Chondrocyte (in vitro differentiated cells): ENCODE results near the gene XRCC1. TPM values are rescaled to one million over a fixed set of nuclear protein-coding genes. Genes with fewer than 3 reads are reported as not detected.
A peak's percentile ranks its signal among the peaks of the same experiment; 100 is the strongest.
"Not testable (repeated sequence)": the region's sequence is repeated elsewhere in the genome, so short reads cannot be mapped to it uniquely, and the experiment has no call there.

Experiments
- DNase-seq: peaks from one replicate; pipeline ENCODE4 v3.0.0; 2021; ENCODE audit warnings: mixed read lengths, low spot score
- H3K27ac Mint-ChIP-seq: one replicate; pipeline ENCODE4 v1.8.0; 2021; ENCODE audit warnings: mild to moderate bottlenecking, moderate library complexity, mixed read lengths; ENCODE audit not compliant: unreplicated experiment
- H3K27me3 Mint-ChIP-seq: 2 replicates; pipeline ENCODE4 v1.8.0; 2021; ENCODE audit warnings: low read depth, mixed read lengths
- H3K36me3 Mint-ChIP-seq: 2 replicates; pipeline ENCODE4 v1.8.0; 2021; ENCODE audit warnings: low read depth, mixed read lengths
- H3K4me1 Mint-ChIP-seq: 2 replicates; pipeline ENCODE4 v1.8.0; 2021; ENCODE audit warnings: low read depth, mild to moderate bottlenecking, mixed read lengths
- H3K4me3 Mint-ChIP-seq: one replicate; pipeline ENCODE4 v1.8.0; 2021; ENCODE audit warnings: mild to moderate bottlenecking, moderate library complexity, mixed read lengths; ENCODE audit not compliant: unreplicated experiment
- H3K9me3 Mint-ChIP-seq: 2 replicates; pipeline ENCODE4 v1.8.0; 2021; ENCODE audit warnings: low read depth, mixed read lengths
- CTCF ChIP-seq: fragments of 200-600 bp; sonication (generic); IDR thresholded peaks from 2 replicates; pipeline ENCODE4 v1.5.0; 2021; ENCODE audit warnings: antibody characterized with exemption, mild to moderate bottlenecking, moderate library complexity
- total RNA-seq: library from RNA; stranded (reverse); gene quantifications from 3 replicates; pipeline ENCODE4 v1.2.1, GENCODE V29; 2021

The XRCC1 gene
- total RNA-seq, 1 donor from 2014 or later, result 30.5 TPM

GRCh38 chr19:43589678-43590077 is 14.4 kb upstream of the XRCC1 start:
- no peaks in the 10 kb centered on the region for H3K27me3 Mint-ChIP-seq
- no peak for DNase-seq
- no peak overlapping the region for H3K27ac Mint-ChIP-seq
- no peaks in the 10 kb centered on the region for H3K9me3 Mint-ChIP-seq
- H3K36me3 Mint-ChIP-seq, result peaks cover 26% of the 10 kb centered on the region
- peaks cover 18% of the 10 kb centered on the region for H3K4me1 Mint-ChIP-seq
- H3K4me3 Mint-ChIP-seq, result no peak overlapping the region
- TF ChIP-seq CTCF, result no peak

- no peak for TF ChIP-seq CTCF
- H3K27me3 Mint-ChIP-seq, result no peaks in the 10 kb centered on the region
Observed at GRCh38 chr19:43589277-43589676, 13.9 kb upstream of the XRCC1 start.

GRCh38 chr19:43587029-43587428 is 11.7 kb upstream of the XRCC1 start:
- H3K4me1 Mint-ChIP-seq, H3K27ac Mint-ChIP-seq, DNase-seq, H3K4me3 Mint-ChIP-seq, H3K9me3 Mint-ChIP-seq, H3K27me3 Mint-ChIP-seq: not testable (repeated sequence)
- peaks cover 15% of the 10 kb centered on the region for H3K36me3 Mint-ChIP-seq

More at GRCh38 chr19:43589277-43589676, 13.9 kb upstream of the XRCC1 start:
- no peaks in the 10 kb centered on the region for H3K9me3 Mint-ChIP-seq
- H3K27ac Mint-ChIP-seq, result no peak overlapping the region
- DNase-seq, result no peak
- H3K4me3 Mint-ChIP-seq, result no peak overlapping the region
- H3K4me1 Mint-ChIP-seq, result peaks cover 14% of the 10 kb centered on the region
- H3K36me3 Mint-ChIP-seq, result peaks cover 25% of the 10 kb centered on the region

- Mint-ChIP-seq H3K9me3 (no peaks in the 10 kb centered on the region), H3K27me3 (no peaks in the 10 kb centered on the region), H3K27ac (no peak overlapping the region), H3K4me3 (no peak overlapping the region), H3K36me3 (peaks cover 13% of the 10 kb centered on the region), H3K4me1 (no peaks in the 10 kb centered on the region)
- TF ChIP-seq CTCF, result no peak
- no peak for DNase-seq
Observed at GRCh38 chr19:43586346-43586745, 11.0 kb upstream of the XRCC1 start.

- Mint-ChIP-seq H3K9me3 (no peaks in the 10 kb centered on the region), H3K27ac (peak overlapping the region; percentile 29), H3K4me1 (peaks cover 3% of the 10 kb centered on the region), H3K27me3 (no peaks in the 10 kb centered on the region), H3K4me3 (no peak overlapping the region), H3K36me3 (peaks cover 5% of the 10 kb centered on the region)
- no peak for DNase-seq
- no peak for TF ChIP-seq CTCF
Observed at GRCh38 chr19:43584484-43584883, 9.2 kb upstream of the XRCC1 start.

GRCh38 chr19:43582495-43582894 is 7.2 kb upstream of the XRCC1 start:
- no peak overlapping the region for H3K27ac Mint-ChIP-seq
- H3K4me1 Mint-ChIP-seq, result peaks cover 3% of the 10 kb centered on the region
- no peak overlapping the region for H3K4me3 Mint-ChIP-seq
- peaks cover 3% of the 10 kb centered on the region for H3K36me3 Mint-ChIP-seq
- no peak for TF ChIP-seq CTCF
- no peaks in the 10 kb centered on the region for H3K9me3 Mint-ChIP-seq
- H3K27me3 Mint-ChIP-seq, result peaks cover 2% of the 10 kb centered on the region
- DNase-seq, result no peak
